Karpas-422 (cell line): ENCODE data around the gene GADL1. TPM values are rescaled to one million over a fixed set of nuclear protein-coding genes. Genes with fewer than 3 reads are reported as not detected.

Source experiments
- DNase-seq: peaks from one replicate; pipeline ENCODE4 v3.0.0-alpha.2; 2015
- H2AFZ ChIP-seq: fragments of 200-600 bp; sonication (generic); 2 replicates; pipeline ENCODE4 v1.6.1; 2014; ENCODE audit warnings: antibody characterized with exemption, low read length, mixed read lengths
- H3K27ac ChIP-seq: fragments of 200-600 bp; sonication (generic); 2 replicates; pipeline ENCODE4 v1.5.1; 2014; ENCODE audit warnings: mild to moderate bottlenecking, low read length, moderate library complexity
- H3K27me3 ChIP-seq: fragments of 200-600 bp; sonication (generic); 2 replicates; pipeline ENCODE4 v1.6.1; 2014; ENCODE audit warnings: low read length, mixed read lengths
- H3K36me3 ChIP-seq: fragments of 200-600 bp; sonication (generic); 2 replicates; pipeline ENCODE4 v1.6.1; 2014; ENCODE audit warnings: low read length, mixed read lengths; ENCODE audit not compliant: insufficient read depth
- H3K4me1 ChIP-seq: fragments of 200-600 bp; sonication (generic); 2 replicates; pipeline ENCODE4 v1.6.1; 2014; ENCODE audit warnings: mild to moderate bottlenecking, low read length, mixed read lengths
- H3K4me2 ChIP-seq: fragments of 200-600 bp; sonication (generic); 2 replicates; pipeline ENCODE4 v1.6.1; 2014; ENCODE audit warnings: low read length, low read depth, mild to moderate bottlenecking; ENCODE audit not compliant: poor library complexity, severe bottlenecking
- H3K4me3 ChIP-seq: fragments of 200-600 bp; sonication (generic); 2 replicates; pipeline ENCODE4 v1.5.1; 2014; ENCODE audit warnings: mild to moderate bottlenecking, antibody characterized with exemption, low read length, mixed read lengths
- H3K79me2 ChIP-seq: fragments of 200-600 bp; sonication (generic); 2 replicates; pipeline ENCODE4 v1.6.1; 2014; ENCODE audit warnings: mild to moderate bottlenecking, low read length, mixed read lengths
- H3K9ac ChIP-seq: fragments of 200-600 bp; sonication (generic); 2 replicates; pipeline ENCODE4 v1.6.0; 2014; ENCODE audit warnings: low read length
- H3K9me2 ChIP-seq: fragments of 200-600 bp; sonication (generic), shearing (Covaris generic); replicated peaks from 2 replicates; pipeline ENCODE4 v1.6.0; 2014; ENCODE audit warnings: mild to moderate bottlenecking, low read length, moderate library complexity; ENCODE audit not compliant: insufficient read depth
- H3K9me3 ChIP-seq: fragments of 300-700, 200-600 bp; sonication (generic); 2 replicates; pipeline ENCODE4 v1.6.1; 2014; ENCODE audit warnings: low read length, mixed read lengths
- H4K20me1 ChIP-seq: fragments of 200-600 bp; sonication (generic); 2 replicates; pipeline ENCODE4 v1.6.1; 2014; ENCODE audit warnings: mild to moderate bottlenecking, antibody characterized with exemption, low read length, low read depth; ENCODE audit not compliant: insufficient read depth
- total RNA-seq: library from RNA; depleted of rRNA; stranded (reverse); fragments of >200 nt; shearing (Covaris generic); gene quantifications from 2 replicates; pipeline ENCODE4 v1.2.3, GENCODE V29; 2014; ENCODE audit warnings: low replicate concordance

The GADL1 gene
- total RNA-seq, 1 experiment from 2014 or later = not detected

- Histone ChIP-seq H4K20me1 (no peaks in the 10 kb centered on the region), H3K4me1 (no peaks in the 10 kb centered on the region), H3K27ac (no peak overlapping the region), H2AFZ (no peak overlapping the region), H3K79me2 (no peaks in the 10 kb centered on the region), H3K4me3 (no peak overlapping the region), H3K9ac (no peak overlapping the region), H3K9me2 (no peaks in the 10 kb centered on the region), H3K4me2 (no peak overlapping the region), H3K9me3 (no peaks in the 10 kb centered on the region), H3K36me3 (no peaks in the 10 kb centered on the region), H3K27me3 (no peaks in the 10 kb centered on the region)
- no peak for DNase-seq
Observed at GRCh38 chr3:30690199-30690598, 204.3 kb downstream of the GADL1 start.

- no peaks in the 10 kb centered on the region for H3K9me3 ChIP-seq
- no peaks in the 10 kb centered on the region for H3K36me3 ChIP-seq
- no peak overlapping the region for H3K9ac ChIP-seq
- no peaks in the 10 kb centered on the region for H4K20me1 ChIP-seq
- no peaks in the 10 kb centered on the region for H3K27me3 ChIP-seq
- no peak overlapping the region for H3K4me2 ChIP-seq
- H3K27ac ChIP-seq = no peak overlapping the region
- H3K4me1 ChIP-seq = no peaks in the 10 kb centered on the region
- H3K79me2 ChIP-seq = no peaks in the 10 kb centered on the region
- no peak for DNase-seq
- H2AFZ ChIP-seq = no peak overlapping the region
- no peaks in the 10 kb centered on the region for H3K9me2 ChIP-seq
- no peak overlapping the region for H3K4me3 ChIP-seq
Observed at GRCh38 chr3:30688776-30689641, 205.5 kb downstream of the GADL1 start.

GRCh38 chr3:30687930-30688570, 206.4 kb downstream of the GADL1 start:
- no peaks in the 10 kb centered on the region for H3K36me3 ChIP-seq
- no peaks in the 10 kb centered on the region for H3K9me3 ChIP-seq
- H3K27me3 ChIP-seq = no peaks in the 10 kb centered on the region
- H3K27ac ChIP-seq = no peak overlapping the region
- no peak overlapping the region for H3K4me2 ChIP-seq
- H2AFZ ChIP-seq = no peak overlapping the region
- H4K20me1 ChIP-seq = no peaks in the 10 kb centered on the region
- no peaks in the 10 kb centered on the region for H3K79me2 ChIP-seq
- H3K9me2 ChIP-seq = no peaks in the 10 kb centered on the region
- DNase-seq = no peak
- H3K4me3 ChIP-seq = no peak overlapping the region
- H3K9ac ChIP-seq = no peak overlapping the region
- H3K4me1 ChIP-seq = no peaks in the 10 kb centered on the region

GRCh38 chr3:30686799-30687198, 207.7 kb downstream of the GADL1 start:
- Histone ChIP-seq H3K27ac (no peak overlapping the region), H3K9me2 (no peaks in the 10 kb centered on the region), H4K20me1 (no peaks in the 10 kb centered on the region), H3K9ac (no peak overlapping the region), H3K4me2 (no peak overlapping the region), H3K4me1 (no peaks in the 10 kb centered on the region), H2AFZ (no peak overlapping the region), H3K4me3 (no peak overlapping the region), H3K27me3 (no peaks in the 10 kb centered on the region), H3K79me2 (no peaks in the 10 kb centered on the region), H3K36me3 (no peaks in the 10 kb centered on the region), H3K9me3 (no peaks in the 10 kb centered on the region)
- no peak for DNase-seq

- H3K79me2 ChIP-seq = no peaks in the 10 kb centered on the region
Observed at GRCh38 chr3:30686176-30686575, 208.3 kb downstream of the GADL1 start.

GRCh38 chr3:30685267-30685667, 209.2 kb downstream of the GADL1 start:
- Histone ChIP-seq H3K79me2 (no peaks in the 10 kb centered on the region), H3K9me2 (no peaks in the 10 kb centered on the region), H4K20me1 (no peaks in the 10 kb centered on the region), H3K4me3 (no peak overlapping the region), H3K27ac (no peak overlapping the region), H3K4me1 (no peaks in the 10 kb centered on the region), H3K27me3 (no peaks in the 10 kb centered on the region), H3K9me3 (no peaks in the 10 kb centered on the region), H2AFZ (no peak overlapping the region), H3K4me2 (no peak overlapping the region), H3K36me3 (no peaks in the 10 kb centered on the region), H3K9ac (no peak overlapping the region)
- no peak for DNase-seq

More at GRCh38 chr3:30686176-30686575, 208.3 kb downstream of the GADL1 start:
- Histone ChIP-seq H3K9me3 (no peaks in the 10 kb centered on the region), H3K9ac (no peak overlapping the region), H3K4me3 (no peak overlapping the region), H3K4me1 (no peaks in the 10 kb centered on the region), H3K4me2 (no peak overlapping the region), H3K9me2 (no peaks in the 10 kb centered on the region), H2AFZ (no peak overlapping the region), H3K36me3 (no peaks in the 10 kb centered on the region), H4K20me1 (no peaks in the 10 kb centered on the region), H3K27me3 (no peaks in the 10 kb centered on the region), H3K27ac (no peak overlapping the region)
- DNase-seq = no peak

- Histone ChIP-seq H3K9me2 (no peaks in the 10 kb centered on the region), H3K36me3 (no peaks in the 10 kb centered on the region), H3K27me3 (no peaks in the 10 kb centered on the region), H3K9me3 (no peaks in the 10 kb centered on the region), H3K4me3 (no peak overlapping the region), H3K79me2 (no peaks in the 10 kb centered on the region), H3K4me1 (no peaks in the 10 kb centered on the region), H3K4me2 (no peak overlapping the region), H4K20me1 (no peaks in the 10 kb centered on the region), H2AFZ (no peak overlapping the region), H3K9ac (no peak overlapping the region), H3K27ac (no peak overlapping the region)
- DNase-seq = no peak
Observed at GRCh38 chr3:30684356-30684755, 210.1 kb downstream of the GADL1 start.

- no peaks in the 10 kb centered on the region for H4K20me1 ChIP-seq
- DNase-seq = no peak
- H3K4me3 ChIP-seq = no peak overlapping the region
- no peak overlapping the region for H3K27ac ChIP-seq
- H3K79me2 ChIP-seq = no peaks in the 10 kb centered on the region
- H3K9me3 ChIP-seq = no peaks in the 10 kb centered on the region
- no peaks in the 10 kb centered on the region for H3K27me3 ChIP-seq
- H3K9me2 ChIP-seq = no peaks in the 10 kb centered on the region
- no peaks in the 10 kb centered on the region for H3K36me3 ChIP-seq
- no peak overlapping the region for H3K4me2 ChIP-seq
- H2AFZ ChIP-seq = no peak overlapping the region
- H3K9ac ChIP-seq = no peak overlapping the region
- H3K4me1 ChIP-seq = no peaks in the 10 kb centered on the region
Observed at GRCh38 chr3:30683769-30684168, 210.7 kb downstream of the GADL1 start.
